ENCODE measurements around the gene COL18A1.

The COL18A1 gene

DNA sequence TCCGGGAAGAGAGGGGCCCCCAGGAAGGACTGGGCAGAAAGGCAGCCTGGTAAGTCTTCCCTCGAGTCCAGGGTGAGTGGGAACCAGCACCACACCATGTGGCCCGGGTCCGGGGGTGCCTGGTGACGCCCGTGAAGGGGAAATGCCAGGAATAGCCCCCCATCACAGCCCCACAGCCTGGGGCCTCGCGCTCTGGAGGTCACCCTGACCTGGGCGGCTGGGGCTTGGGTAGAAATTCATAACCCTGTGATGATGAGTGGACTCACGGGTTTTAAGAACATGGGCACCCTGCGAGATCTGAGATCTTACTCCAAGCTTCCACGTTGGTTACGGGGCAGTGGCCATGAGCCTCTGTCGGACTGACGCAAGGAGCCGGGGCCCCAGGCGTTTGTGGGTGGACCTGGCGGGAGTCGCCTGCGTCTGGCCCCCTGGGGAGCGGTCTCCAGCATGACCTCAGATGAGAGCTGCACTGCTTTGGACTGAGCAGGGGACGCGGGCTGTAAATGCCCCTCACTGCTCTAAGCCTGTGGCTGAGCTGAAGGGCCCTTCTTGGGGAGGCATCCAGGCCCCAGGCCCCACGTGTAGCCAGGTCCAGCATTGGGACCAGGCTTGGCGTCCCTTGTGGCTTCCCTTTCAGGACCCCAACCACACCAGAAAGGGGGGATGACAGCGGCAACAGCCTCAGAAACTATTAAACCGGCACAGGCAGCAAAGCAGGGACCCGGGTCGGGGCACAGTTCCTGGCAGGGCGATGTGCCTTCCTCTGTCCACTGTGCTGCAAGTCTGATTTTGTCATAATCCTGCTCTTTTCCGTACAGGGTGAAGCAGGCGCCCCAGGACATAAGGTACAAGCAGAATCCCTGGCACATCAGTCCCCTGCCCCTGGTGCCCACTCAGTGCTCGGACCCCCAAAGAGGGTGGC lies 77.3 kb downstream of the COL18A1 start:
- no peak for DNase-seq

DNA sequence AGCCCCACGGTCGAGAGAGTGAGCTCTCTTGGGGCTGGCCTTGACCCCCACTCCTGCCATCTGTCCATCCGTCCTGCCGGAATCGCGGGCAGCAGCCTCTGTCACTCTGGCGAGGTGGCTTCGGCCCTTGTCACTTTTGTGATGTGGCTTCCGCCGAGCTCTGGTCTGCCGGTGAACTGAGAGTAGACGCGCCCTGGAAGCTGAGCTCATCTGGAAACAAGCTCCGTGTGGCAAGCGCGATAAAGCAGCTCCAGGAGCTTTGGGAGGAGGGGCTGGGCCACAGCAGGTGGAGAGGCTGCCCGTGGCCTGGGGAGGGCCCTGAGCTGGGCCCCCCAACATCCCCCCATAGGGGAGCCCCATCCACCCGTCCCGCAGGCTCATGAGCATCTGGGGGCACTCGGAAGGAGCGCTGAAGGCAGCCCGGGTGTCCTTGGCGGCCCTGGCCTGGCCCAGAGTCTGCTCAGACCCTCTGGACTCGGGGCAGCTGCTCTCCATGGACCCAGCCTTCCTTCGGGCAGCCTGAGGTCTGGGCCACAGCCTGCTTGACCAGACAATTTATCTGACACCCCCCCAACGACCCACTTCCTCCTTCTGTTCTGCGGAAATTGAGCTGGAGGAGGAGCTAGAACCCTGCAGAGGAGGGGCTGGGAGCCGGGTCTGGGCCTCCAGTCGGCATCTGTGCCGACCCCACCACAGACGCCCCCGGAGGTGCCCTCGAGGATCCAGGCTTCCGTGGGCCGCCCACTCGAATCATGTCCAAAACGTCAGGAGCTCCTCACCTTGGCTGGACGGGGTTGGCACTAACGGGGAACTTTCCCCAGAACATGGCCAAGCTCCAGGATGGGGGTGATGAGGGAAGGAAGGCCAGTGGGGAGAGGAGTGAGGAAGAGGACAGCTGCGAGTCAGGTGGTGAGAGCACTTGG lies 78.2 kb downstream of the COL18A1 start:
- DNase-seq = peak; percentile 39 to 63

DNA sequence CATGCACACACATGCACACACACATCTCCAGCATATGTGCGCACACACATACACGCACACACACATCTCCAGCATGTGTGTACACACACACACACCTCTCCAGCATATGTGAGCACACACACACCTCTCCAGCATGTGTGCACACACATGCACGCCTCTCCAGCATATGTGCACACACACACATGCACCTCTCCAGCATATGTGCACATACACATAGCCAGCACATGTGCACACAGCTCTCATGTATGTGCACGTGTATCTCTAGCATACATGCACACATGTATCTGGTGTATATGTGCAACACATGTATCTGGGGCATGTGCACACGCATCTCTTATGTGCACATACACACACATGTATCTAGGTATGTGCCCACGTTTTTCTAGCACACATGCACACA lies 79.4 kb downstream of the COL18A1 start:
- DNase-seq = no peak

DNA sequence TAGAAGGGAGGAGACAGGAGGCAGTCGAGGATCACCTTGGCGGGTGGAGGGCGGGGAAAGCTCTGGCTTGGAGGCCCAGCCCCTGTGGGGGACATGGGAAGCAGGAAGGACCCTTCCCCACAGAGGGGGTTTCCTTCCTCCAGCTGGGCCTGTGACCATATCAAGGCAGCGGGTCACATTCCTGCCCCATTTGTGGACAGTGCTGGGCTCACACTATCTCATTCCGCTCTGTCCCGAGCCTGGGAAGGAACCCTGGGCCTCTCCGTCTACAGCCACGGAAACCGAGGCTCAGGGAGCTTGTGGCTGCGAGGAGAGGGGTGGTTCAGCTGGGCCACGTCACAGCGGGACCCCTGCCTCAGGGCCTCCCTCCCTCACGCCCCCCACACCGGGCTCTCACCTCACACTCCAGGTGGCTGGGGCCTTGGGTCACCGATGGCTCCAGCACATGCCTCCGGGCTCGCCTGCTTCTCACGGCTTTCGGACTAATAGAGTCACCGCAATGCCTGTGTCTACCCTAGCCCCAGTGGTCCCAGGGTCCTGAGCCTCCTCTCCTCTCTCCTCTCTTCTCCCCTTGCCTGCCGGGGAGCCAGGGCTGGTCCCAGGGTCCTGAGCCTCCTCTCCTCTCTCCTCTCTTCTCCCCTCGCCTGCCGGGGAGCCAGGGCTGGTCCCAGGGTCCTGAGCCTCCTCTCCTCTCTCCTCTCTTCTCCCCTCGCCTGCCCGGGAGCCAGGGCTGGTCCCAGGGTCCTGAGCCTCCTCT lies 80.9 kb downstream of the COL18A1 start:
- DNase-seq = no peak

GRCh38 chr21:45486443-45487160 lies 81.6 kb downstream of the COL18A1 start:
- no peak for DNase-seq

DNA sequence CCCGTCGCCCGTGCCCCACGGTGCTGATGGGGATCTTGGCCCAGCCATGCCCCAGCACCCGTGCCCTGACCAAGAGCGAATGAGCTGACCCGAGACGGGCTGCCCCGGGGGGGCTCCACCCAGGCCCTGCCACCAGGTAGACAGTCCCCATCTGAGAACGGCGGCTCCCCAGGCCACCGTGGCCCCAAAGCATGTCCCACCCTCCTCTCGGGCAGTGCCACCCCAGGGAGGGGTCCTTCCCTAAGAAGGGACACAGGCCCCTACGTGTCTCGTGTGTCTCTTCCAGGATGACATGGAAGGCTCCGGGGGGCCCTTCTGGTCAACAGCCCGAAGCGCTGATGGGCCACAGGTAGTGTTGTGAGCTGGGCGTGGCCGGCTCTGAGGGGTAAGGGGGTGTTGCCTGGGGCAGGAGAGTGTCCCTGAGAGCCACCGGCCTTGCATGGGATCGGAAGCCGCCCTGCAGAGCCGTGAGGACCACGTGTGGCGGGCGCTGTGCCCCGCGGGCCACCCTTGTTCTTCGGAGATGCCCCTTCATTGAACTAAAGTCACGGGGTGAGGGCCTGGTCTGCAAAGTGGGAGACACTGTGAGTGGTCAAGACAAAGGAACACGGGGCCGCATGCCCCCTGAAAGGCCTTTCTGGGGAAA lies 82.3 kb downstream of the COL18A1 start:
- no peak for DNase-seq

DNA sequence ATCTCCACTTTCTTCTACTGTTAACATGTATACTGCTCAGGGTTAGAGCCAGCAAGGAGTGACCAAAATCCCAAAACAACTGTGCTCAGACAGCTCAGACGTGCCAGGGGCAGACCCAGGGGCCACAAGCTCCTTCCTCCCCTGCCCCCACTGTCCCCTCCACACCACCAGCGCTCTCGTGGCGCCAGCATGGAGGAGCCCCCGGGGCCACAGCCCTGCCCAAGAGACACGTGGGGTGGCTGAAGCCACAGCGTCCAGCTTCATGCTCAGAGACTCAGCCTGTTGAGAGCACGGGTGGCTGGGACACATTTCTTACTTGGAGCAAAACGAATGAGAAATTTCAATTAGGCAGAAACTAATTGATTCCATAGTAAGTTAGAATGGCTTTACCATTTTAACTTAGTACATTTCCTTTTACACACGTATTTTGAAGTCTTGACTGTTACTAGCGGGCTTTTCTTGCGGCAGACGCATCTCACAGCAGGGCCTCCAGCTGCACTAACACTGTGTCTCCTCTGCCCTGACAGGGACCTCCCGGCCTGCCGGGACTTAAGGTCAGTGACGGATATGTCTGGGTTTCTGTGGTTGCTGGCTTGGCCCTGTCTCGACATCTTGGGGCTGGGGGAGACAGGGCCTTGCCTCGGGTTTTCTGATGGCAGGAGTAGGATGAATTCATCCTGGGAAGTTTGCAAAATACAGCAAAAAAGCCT lies 83.1 kb downstream of the COL18A1 start:
- no peak for DNase-seq

GRCh38 chr21:45488931-45489721 lies 84.2 kb downstream of the COL18A1 start:
- no peak for DNase-seq

DNA sequence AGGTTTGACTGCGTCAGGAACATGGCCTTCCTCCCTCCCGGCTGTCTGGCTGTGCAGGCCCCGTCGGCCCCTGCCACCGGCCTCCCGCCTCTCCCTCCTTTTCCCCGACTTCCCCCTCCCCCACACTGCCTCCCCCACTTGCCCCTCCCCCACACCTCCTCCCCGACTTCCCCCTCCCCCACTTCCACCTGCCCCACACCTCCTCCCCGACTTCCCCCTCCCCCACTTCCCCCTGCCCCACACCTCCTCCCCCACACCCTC lies 84.7 kb downstream of the COL18A1 start:
- DNase-seq = no peak

GRCh38 chr21:45490049-45490731 lies 85.2 kb downstream of the COL18A1 start:
- DNase-seq = no peak

GRCh38 chr21:45491056-45491455 lies 86.1 kb downstream of the COL18A1 start:
- DNase-seq = no peak

GRCh38 chr21:45491623-45492022 lies 86.7 kb downstream of the COL18A1 start:
- DNase-seq = no peak

- DNase-seq = no peak
Measured at GRCh38 chr21:45492765-45493164, 87.8 kb downstream of the COL18A1 start.

- DNase-seq = no peak
Measured at GRCh38 chr21:45493401-45494001, 88.5 kb downstream of the COL18A1 start.

- DNase-seq = no peak
Measured at GRCh38 chr21:45494135-45494850, 89.3 kb downstream of the COL18A1 start.

DNA sequence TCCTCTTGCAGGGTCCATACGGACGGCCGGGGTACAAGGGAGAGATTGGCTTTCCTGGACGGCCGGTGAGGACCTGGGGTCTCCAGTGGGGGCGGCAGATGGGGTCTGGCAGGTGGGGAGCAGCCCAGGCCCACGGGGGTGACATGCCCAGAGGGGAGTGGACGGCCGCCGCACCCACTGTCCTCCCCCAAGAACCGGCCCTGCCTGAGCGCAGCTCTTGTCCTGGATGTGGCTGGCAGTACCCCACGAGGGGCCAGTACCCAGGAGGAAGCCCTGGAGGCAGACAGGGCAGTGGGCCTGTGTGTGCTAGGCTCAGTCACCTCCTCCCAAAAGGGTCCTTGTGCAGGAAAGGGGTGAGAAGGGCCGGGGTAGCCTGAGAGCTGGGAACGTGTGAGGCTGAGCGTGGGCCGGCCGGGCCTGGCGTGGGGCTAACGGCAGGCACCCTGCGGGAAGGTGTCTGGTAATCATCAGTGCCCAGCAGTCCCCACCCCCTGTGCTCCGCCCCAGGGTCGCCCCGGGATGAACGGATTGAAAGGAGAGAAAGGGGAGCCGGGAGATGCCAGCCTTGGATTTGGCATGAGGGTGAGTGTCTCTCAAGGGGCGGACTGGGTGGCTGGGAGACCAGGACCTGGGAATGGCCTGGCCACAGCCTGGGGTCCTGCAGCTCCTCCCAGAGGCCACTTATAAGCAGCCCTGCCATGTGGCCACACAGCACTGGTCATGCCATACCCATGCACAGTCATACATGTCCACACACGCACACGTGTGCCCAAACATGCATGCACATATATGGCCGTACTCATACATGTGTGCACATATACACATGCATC lies 90.1 kb downstream of the COL18A1 start:
- no peak for DNase-seq

DNA sequence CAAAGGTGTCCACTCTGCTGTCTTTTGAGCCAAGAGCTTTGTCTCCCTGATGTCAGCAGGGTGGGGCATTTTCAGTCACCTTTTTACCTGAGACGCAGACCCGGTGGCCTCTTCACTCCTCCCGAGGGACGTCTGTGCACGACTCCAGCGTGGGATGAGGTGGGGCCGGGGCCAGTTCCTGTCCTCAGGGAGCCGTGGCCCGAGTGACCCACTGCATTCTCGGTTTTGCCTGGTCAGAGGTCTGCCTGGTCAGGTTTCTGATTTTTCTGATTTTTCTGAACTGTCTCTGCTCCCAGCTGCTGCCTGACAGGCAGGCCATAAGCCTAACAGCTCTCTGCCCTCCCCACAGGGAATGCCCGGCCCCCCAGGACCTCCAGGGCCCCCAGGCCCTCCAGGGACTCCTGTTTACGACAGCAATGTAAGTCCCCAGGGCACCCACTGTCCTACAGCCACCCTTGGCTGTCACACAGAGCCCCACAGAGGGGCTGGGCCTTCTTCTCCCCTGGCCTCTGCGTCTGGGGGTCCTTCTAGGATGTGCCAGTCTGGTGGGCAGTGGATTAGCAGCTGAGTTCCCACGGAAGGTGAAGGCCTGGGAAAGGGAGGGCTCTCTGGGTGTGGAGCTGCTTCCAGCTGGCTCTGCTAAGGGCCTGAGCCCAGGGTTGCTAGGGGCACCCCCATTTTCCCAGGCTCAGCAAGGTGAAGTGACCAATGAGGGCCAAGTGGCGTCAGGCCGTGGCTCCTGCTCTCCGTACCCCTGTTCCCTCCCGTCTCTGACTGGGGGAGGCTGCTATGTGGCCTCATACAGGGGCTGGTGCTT lies 91.4 kb downstream of the COL18A1 start:
- no peak for DNase-seq

Data from CD4-positive, alpha-beta T cell treated with Interleukin-4 for 1 hour (primary cell).